ENCODE results near the gene NEURL4. TPM values are rescaled to one million over a fixed set of nuclear protein-coding genes. Genes with fewer than 3 reads are reported as not detected.
A peak's percentile ranks its signal among the peaks of the same experiment; 100 is the strongest.

The NEURL4 gene
- total RNA-seq, 2 donors from 2014 or later: 30.2 to 55.8 TPM

GRCh38 chr17:7321466-7321865 is 7.7 kb downstream of the NEURL4 start:
- H3K4me3 ChIP-seq: no peak overlapping the region
- no peaks in the 10 kb centered on the region for H3K4me1 ChIP-seq
- H3K9ac ChIP-seq (ENCODE audit: low read depth in 2 of 2, low read length in 2 of 2): no peak overlapping the region
- peaks cover 18% of the 10 kb centered on the region for H3K36me3 ChIP-seq
- DNase-seq: no peak
- intact Hi-C loops (cut with DNase I): no loop called here
- no peak overlapping the region for H3K27ac ChIP-seq
- H3K27me3 ChIP-seq: no peaks in the 10 kb centered on the region
- TF ChIP-seq CTCF (IDR thresholded peaks at IDR 0.05): no peak
- H3K9me3 ChIP-seq: no peaks in the 10 kb centered on the region

DNA sequence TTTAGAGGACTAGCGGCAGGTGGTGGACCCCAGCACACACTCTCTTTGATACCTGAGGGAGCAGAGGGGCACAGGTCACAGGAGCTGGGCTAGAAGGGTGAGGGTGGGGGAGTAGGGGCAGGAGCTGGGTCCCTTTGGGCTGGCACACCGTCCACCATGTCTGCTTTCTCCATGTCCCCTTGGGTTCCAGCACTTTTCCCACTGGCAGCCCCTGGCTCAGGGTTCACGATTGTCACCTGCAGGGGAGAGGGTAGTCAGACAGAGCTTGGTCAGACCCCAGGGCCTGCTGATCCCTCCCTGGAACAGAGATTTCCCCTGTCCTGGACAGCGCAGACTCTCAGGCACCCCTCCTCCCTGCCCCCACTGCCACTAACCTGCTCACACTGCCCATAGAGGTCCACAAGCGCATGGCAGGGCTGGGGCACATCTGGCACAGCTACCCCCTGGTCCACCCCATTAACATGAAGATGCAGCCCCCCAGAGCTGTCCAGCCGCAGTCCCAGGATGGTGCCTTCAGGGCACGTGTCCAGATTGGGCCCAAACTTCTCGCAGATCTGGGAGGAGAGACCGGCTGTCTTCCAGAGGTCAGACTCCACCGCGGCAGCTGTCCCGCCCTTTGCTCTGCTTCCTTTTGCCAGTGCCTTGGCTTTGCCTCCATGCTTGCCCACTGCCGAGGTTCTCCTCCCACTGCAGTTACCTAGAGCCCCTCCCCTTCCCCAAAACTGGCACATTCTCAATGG is 10.8 kb downstream of the NEURL4 start:
- DNase-seq: no peak
- Histone ChIP-seq H3K27me3 (no peaks in the 10 kb centered on the region), H3K9ac (ENCODE audit: low read depth in 2 of 2, low read length in 2 of 2) (no peak overlapping the region), H3K4me3 (no peak overlapping the region), H3K36me3 (peaks cover 25% of the 10 kb centered on the region), H3K27ac (no peak overlapping the region), H3K9me3 (no peaks in the 10 kb centered on the region), H3K4me1 (peaks cover 13% of the 10 kb centered on the region)
- TF ChIP-seq CTCF (IDR thresholded peaks at IDR 0.05): no peak
- intact Hi-C loops (cut with DNase I): no loop called here

DNA sequence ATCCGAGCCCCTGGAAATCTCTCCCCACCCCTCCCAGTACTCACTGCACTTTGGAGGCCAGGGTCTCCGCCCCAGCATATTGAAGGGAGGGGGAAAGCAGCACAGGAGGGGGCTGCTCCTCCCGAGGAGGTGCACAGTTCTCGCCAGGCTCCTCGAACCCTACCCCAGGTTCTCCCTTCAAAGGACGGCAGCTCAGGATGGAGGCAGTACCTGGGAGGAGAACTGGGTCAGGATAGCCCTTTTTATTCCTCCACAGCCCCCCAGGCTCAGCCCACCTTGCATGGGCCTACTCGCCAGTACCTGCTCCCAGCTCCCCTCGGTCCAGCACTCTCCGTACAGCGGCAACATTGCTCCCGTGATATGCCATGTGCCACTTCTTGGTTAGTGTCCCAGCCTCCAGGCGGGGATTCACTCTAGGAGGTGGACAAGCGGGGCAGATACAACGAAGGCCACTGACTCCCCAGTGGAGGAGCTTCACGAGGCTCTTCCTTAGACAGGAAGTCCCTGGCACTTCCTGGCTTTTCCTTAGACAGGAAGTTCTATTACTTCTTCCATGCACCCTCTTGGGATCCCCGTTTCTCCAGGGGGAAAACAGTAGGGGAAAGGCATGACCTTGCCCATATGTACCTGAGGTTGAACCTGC is 11.9 kb downstream of the NEURL4 start:
- no peaks in the 10 kb centered on the region for H3K27me3 ChIP-seq
- H3K36me3 ChIP-seq: peaks cover 25% of the 10 kb centered on the region
- H3K4me1 ChIP-seq: peaks cover 13% of the 10 kb centered on the region
- H3K9me3 ChIP-seq: no peaks in the 10 kb centered on the region
- H3K9ac ChIP-seq (ENCODE audit: low read depth in 2 of 2, low read length in 2 of 2): no peak overlapping the region
- no peak overlapping the region for H3K4me3 ChIP-seq
- intact Hi-C loops (cut with DNase I): no loop called here
- H3K27ac ChIP-seq: no peak overlapping the region
- DNase-seq: no peak
- no peak for TF ChIP-seq CTCF (IDR thresholded peaks at IDR 0.05)

- Histone ChIP-seq H3K9me3 (no peaks in the 10 kb centered on the region), H3K27ac (peak overlapping the region; percentile 92), H3K4me1 (peaks cover 13% of the 10 kb centered on the region), H3K27me3 (no peaks in the 10 kb centered on the region), H3K9ac (ENCODE audit: low read depth in 2 of 2, low read length in 2 of 2) (peak overlapping the region; percentile 83 to 92), H3K36me3 (peaks cover 19% of the 10 kb centered on the region), H3K4me3 (peak overlapping the region; percentile 98)
- no peak for DNase-seq
- TF ChIP-seq CTCF (IDR thresholded peaks at IDR 0.05): no peak
- intact Hi-C loops (cut with DNase I): no loop called here
Measured at GRCh38 chr17:7315570-7316235, 13.4 kb downstream of the NEURL4 start.

- peak within 1 kb of the TSS; percentile 92 for H3K9ac ChIP-seq (ENCODE audit: low read depth in 2 of 2, low read length in 2 of 2)
- peak within 1 kb of the TSS; percentile 98 for H3K4me3 ChIP-seq
- no peaks in the 10 kb centered on the region for H3K9me3 ChIP-seq
- H3K27me3 ChIP-seq: no peaks in the 10 kb centered on the region
- TF ChIP-seq CTCF (IDR thresholded peaks at IDR 0.05): no peak
- peak within 1 kb of the TSS; percentile 92 for H3K27ac ChIP-seq
- intact Hi-C loops (cut with DNase I): no loop called here
- H3K36me3 ChIP-seq: peaks cover 26% of the 10 kb centered on the region
- peaks cover 16% of the 10 kb centered on the region for H3K4me1 ChIP-seq
- DNase-seq: peak; percentile 94
Measured at GRCh38 chr17:7314719-7315569, 14.2 kb downstream of the NEURL4 start, which contains the start of gene GPS2. Gene GPS2 (minus strand): TSS chr17:7315360. CDS start chr17:7315052, 308 bp downstream.

Measured in colonic mucosa (tissue), 4 donors.